TTC549 (cell line): ENCODE results near the gene SEZ6.

Source experiments
- FAIRE-seq: peaks from 2 replicates; lab custom pipeline; 2012; peaks lifted over from hg19 to GRCh38; lab: Jason Lieb, UNC

Gene SEZ6

DNA sequence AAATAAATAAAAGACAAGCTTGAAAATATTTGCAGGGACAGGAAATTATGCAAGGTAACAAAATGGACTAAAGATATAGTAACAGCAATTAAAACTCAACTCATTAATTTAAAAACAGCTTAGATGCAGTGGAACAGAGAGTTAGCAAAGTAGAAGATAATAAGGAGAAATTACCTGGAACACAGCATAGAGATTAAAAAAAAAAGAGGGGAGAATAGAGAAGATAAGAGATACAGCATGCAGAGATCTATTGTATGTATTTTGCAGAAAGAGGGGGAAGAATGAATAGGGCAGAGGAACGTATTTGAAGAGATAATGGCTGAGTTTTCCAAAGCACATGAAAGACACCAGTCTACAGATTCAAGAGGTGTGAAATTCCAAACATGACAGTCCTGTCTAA lies 28.7 kb upstream of the SEZ6 start:
- no peak for FAIRE-seq

DNA sequence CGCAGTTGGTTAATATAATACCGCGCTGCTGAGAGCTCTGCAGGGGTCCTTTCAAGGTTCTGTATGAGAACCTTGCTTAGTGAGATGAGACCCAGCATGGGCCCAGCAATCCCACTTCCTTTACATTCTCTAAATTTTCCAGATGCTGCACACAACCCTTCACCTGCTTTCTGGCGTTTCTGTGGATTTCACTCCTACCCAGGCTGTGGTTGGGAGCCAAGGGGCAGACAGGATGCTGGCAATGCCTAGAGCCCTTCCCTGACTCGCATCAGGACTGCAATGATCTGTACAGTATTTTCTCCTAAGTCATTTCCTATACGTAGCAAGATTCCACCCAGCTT lies 27.0 kb upstream of the SEZ6 start:
- no peak for FAIRE-seq

DNA sequence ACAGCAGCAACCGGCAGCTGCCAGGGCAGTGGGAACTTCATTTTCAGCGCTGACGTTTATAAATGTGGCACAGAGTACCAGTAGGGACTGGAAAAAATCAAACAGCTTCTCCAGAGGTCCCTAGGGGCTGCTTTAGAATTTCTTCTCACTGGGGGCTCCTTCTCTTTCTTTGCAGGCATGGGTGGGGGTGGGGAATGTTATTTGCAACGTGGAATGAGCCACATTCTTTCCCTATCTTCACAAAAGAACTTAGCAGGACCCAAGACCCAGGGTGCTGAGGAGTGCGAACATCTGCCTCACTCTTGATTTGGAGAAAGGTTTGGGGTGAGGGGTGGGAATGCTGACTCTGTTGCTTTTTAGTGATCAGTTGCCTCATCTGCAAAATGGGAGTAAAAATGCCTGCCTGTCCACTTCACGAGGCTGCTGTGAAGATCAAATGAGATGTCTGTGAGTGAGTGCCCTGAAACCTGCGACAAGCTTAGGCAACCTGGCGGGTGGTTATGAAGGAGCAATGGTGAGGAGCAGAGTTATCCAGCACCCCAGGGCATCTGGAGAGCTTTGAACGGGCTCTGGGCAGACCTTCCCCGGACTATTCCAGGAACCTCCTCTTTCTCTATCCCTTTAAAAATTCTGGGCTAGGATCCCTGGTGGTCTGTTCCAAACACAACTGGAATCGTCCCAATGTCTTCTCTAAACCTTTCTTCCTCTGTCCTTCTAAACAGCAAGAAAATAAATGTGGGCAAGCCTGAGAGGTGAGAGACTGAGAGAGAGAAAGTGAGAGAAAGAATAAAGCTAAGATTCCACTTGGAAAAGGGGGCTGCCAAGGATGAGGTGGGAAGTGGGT lies 26.4 kb upstream of the SEZ6 start:
- FAIRE-seq, result no peak

- no peak for FAIRE-seq
Measured at GRCh38 chr17:29031488-29031887, 25.7 kb upstream of the SEZ6 start.

- FAIRE-seq, result no peak
Measured at GRCh38 chr17:29024316-29024952, 18.6 kb upstream of the SEZ6 start.

- FAIRE-seq, result no peak
Measured at GRCh38 chr17:29022074-29022473, 16.2 kb upstream of the SEZ6 start.

GRCh38 chr17:29021226-29021625 lies 15.4 kb upstream of the SEZ6 start:
- FAIRE-seq, result no peak

GRCh38 chr17:29020576-29020975 lies 14.7 kb upstream of the SEZ6 start:
- no peak for FAIRE-seq

DNA sequence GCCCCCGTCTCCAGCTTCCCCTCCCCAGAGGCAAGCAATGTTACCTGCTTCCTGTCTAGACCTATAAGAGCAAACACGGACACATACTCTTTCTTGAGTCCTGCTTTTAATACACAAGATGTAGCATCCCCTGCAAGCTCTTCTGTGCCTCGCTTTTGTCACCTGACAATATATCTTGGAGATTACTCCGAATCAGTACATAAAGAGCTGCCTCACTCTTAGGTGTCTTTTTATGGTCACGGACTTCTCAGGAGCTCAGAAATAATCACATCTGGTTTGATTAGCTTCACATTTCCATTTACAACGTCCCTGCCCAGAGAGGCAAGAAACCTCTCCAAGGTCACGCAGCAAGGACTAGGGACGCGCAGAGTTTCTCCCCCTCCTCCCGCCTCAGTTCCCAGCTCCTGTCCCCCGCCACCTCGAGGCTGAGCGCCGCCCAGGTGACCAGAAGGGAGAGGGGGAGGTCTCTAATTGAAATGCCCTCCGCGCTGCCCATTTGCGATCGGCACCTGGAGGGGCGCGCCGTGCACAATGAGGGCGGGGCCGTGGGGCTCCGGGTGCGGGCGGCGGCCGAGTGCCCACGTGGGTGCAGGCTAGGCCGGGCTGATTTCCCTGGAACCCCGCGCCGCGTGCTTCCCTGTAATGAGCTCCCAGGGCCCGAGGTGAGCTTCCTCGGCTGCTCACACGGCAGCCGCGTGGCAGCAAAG lies 13.8 kb upstream of the SEZ6 start:
- no peak for FAIRE-seq

- FAIRE-seq, result no peak
Measured at GRCh38 chr17:29018788-29019474, 13.1 kb upstream of the SEZ6 start.

GRCh38 chr17:29016345-29017210 lies 10.7 kb upstream of the SEZ6 start:
- no peak for FAIRE-seq

DNA sequence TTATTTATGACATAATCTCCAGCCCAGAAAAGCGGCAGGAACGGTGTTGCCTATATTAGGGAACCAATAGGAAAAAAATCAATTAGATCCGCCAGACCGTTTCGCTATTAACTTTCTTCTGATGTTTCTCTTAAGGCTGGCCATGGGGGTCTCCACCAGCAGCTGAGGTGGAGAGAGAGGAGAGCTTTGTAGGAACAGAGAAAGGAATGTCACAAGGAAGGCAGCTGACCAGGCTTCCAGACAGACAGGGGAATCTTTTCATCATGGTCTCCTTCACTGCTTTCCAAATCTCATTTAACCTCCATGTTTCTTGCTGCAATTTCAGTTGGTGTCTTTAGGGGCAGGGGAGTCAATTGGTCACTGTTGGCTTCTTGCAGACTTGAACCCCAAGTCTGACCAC lies 8.9 kb upstream of the SEZ6 start:
- FAIRE-seq, result no peak

DNA sequence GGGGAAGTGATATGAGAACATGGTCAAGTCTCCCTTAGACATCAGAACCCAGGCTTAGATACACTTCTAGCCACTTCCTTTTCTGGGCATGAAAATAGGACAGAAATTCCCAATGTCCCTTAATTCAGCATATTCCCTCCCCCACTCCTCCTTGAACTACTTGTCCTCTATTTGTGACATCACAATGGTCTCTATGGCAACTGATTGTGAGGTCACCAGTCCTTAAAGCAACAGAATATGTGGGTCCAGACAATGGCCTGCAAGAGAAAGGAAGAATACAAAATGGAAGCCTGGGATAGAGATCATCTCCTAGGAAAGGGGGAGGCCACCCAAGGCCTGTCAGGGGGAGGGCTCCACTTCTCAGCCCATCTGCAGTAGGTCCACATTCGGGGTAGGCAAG lies 6.7 kb upstream of the SEZ6 start:
- no peak for FAIRE-seq

GRCh38 chr17:29010586-29010985 lies 4.8 kb upstream of the SEZ6 start:
- no peak for FAIRE-seq

- FAIRE-seq, result no peak
Measured at GRCh38 chr17:29010129-29010528, 4.3 kb upstream of the SEZ6 start.

DNA sequence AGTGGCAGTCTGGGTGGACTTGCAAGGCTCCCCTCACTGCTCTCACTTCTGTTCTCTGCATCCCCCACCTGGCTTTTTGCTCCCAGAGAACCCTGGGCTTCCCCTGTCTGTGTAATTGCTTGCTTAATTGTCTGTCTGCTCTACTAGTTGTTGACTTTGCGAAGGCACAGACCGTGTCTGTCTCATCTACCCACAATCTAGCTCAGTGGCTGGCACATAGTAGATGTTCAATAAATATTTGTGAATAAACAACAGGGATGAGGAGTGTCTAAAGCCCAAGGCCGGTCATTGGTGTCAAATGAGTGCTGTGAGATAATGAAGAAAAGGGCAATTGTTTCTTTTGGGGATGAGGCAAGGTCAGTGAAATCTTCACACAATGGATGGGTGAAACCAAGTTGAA lies 2.8 kb upstream of the SEZ6 start:
- no peak for FAIRE-seq

- no peak for FAIRE-seq
Measured at GRCh38 chr17:29007860-29008455, 2.1 kb upstream of the SEZ6 start.

- FAIRE-seq, result no peak
Measured at GRCh38 chr17:29007456-29007855, 1.6 kb upstream of the SEZ6 start.

GRCh38 chr17:29004081-29004692 lies 1.6 kb downstream of the SEZ6 start:
- no peak for FAIRE-seq

- FAIRE-seq, result no peak
Measured at GRCh38 chr17:29003289-29003688, 2.5 kb downstream of the SEZ6 start.

DNA sequence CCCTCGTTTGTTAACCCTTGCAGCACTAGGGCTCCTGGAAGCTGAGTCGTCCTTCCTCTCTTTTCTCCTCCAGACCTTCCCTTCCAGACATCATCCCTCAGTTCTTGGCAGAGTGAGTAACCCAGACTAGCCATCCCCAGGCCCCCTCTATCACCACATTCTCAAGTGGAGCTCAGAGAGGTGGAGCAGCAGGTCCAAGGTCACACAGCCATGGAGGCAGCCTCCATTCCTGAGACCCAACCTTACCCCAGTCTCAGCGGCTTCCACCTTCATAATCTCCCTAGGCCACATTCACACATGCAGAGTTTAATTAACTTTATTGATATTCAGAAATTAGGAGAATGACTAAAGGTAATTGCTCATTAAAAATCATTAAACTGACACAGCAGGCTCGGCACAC lies 3.0 kb downstream of the SEZ6 start:
- no peak for FAIRE-seq
